Right atrium auricular region (tissue), 2 donors: ENCODE measurements around the gene TMEM184B. TPM values are rescaled to one million over a fixed set of nuclear protein-coding genes. Genes with fewer than 3 reads are reported as not detected.
A peak's percentile ranks its signal among the peaks of the same experiment; 100 is the strongest.

Experiments
- DNase-seq: peaks from one replicate; pipeline ENCODE4 v3.0.0-alpha.2; 2019; ENCODE audit warnings: low spot score
- H3K27ac ChIP-seq, 2 donors: fragments of 200-600 bp; sonication (generic); 1 replicate in 1 of 2; 2 replicates in 1 of 2; pipeline ENCODE4 v1.5.1; 2016 to 2019
- H3K27me3 ChIP-seq, 2 donors: fragments of 200-600 bp; sonication (generic); one replicate each; pipeline versions ENCODE4 v1.5.1 to v1.6.0; 2017 to 2019
- H3K36me3 ChIP-seq: fragments of 200-600 bp; sonication (generic); one replicate; pipeline ENCODE4 v1.5.1; 2016
- H3K4me1 ChIP-seq, 2 donors: fragments of 200-600 bp; sonication (generic); one replicate each; pipeline versions ENCODE4 v1.5.1 to v1.6.0; 2017 to 2019
- H3K4me3 ChIP-seq, 2 donors: fragments of 200-600 bp; sonication (generic); 1 replicate in 1 of 2; 2 replicates in 1 of 2; pipeline ENCODE4 v1.5.1; 2017 to 2019; ENCODE audit warnings: mild to moderate bottlenecking in 1 of 2, moderate library complexity in 1 of 2
- H3K9me3 ChIP-seq, 2 donors: fragments of 200-600 bp; sonication (generic); one replicate each; pipeline ENCODE4 v1.5.1; 2019
- total RNA-seq, 2 donors: library from RNA; depleted of rRNA; stranded (reverse); fragments of >200 nt; gene quantifications; one replicate each; pipeline ENCODE4 v1.1.0, GENCODE V29; 2016
- TF ChIP-seq, protein P1 (sequence below), 2 donors: fragments of 200-600 bp; sonication (generic); IDR thresholded peaks; one replicate each; pipeline ENCODE4 v1.5.1; 2019; ENCODE audit warnings: antibody characterized with exemption in 2 of 2

Gene TMEM184B
- total RNA-seq, 2 donors from 2014 or later = 51.2 to 76.1 TPM

DNA sequence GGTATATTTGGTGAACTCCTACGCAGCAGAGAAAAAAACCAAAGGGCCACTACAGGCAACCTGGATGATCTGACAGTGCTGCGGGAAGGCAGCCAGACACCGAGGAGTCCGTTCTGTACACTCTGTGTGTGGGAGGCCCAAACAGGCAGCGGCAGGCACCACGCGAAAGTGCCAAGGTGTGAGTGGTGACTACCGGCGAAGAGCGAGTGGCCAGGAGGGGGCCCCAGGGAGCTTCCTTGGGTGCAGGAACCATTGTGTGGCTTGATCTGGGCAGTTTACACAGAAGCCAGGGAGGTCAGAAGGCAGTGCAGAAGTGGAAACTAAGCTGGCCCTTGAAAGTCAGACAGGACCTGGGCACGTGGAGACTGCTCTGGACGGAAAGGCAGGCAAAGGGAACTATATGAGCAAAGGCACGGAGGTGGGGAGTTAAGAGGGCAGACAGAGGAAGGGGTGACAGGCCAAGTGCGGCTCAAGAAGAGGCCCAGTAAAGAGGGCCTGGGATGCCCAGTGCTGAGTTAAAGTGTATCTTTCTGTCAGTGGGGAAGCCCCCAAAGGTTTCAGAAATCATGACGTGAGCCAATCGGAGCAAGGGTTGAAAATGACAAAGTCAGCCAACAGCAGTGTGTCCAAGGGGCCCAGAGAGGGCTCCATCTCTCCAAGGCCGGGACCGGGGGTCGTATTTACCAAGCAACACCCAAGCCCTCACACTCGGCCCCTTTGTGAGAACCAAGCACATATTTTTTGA lies 10.6 kb downstream of the TMEM184B start:
- Histone ChIP-seq H3K27ac (peak overlapping the region; percentile 71 to 86), H3K4me1 (peaks cover 0 to 92% of the 10 kb centered on the region in 2 donors), H3K4me3 (no peak overlapping the region), H3K36me3 (peaks cover 8% of the 10 kb centered on the region), H3K9me3 (no peaks in the 10 kb centered on the region), H3K27me3 (no peaks in the 10 kb centered on the region)
- TF ChIP-seq, protein P1, sequence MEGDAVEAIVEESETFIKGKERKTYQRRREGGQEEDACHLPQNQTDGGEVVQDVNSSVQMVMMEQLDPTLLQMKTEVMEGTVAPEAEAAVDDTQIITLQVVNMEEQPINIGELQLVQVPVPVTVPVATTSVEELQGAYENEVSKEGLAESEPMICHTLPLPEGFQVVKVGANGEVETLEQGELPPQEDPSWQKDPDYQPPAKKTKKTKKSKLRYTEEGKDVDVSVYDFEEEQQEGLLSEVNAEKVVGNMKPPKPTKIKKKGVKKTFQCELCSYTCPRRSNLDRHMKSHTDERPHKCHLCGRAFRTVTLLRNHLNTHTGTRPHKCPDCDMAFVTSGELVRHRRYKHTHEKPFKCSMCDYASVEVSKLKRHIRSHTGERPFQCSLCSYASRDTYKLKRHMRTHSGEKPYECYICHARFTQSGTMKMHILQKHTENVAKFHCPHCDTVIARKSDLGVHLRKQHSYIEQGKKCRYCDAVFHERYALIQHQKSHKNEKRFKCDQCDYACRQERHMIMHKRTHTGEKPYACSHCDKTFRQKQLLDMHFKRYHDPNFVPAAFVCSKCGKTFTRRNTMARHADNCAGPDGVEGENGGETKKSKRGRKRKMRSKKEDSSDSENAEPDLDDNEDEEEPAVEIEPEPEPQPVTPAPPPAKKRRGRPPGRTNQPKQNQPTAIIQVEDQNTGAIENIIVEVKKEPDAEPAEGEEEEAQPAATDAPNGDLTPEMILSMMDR (IDR thresholded peaks at IDR 0.05) = peak; percentile 31 to 73
- no peak for DNase-seq

DNA sequence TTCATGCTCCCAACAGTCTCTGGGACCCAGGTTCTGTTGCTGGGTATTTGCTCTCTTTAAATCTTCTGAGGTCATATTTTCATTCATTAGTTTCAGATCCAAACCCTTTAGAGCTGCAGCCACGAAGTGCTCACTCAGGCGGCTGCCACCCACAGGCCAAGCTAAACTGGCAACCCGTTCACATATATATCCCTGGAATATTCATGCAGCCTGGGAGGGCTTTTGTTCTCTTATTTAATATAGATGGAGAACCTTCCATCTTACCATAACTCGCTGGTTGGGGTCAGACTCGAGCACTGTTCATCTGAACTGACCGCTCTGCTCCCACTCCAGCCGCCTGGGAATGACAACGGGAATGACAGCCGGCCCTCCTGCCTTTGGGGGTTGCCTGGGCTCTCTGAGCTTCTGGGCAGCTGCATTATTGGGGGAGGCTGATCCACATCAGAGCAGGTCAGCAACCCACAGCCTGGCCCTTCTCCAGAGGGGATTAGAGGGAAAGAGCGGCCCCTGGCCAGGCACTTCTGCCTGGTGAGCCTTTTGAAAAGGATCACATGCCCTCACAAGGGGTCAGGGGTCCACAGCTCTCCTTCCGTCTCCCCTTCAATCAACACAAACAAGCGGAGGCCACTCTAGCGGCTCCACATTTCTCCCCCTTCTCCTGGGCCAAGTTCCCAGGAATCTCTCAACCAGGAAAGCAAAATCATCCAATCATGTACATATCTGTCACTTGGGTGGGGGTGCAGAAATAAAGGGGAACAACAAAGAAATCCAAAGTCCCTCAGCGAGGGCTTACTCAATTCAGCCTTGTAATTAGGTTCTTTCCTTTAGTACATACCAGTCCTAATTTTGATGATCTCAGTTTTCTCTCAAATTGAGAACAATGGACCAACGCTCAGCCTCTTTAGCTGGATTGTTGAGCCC lies 11.8 kb downstream of the TMEM184B start:
- Histone ChIP-seq H3K4me1 (peaks cover 0 to 92% of the 10 kb centered on the region in 2 donors), H3K36me3 (peaks cover 8% of the 10 kb centered on the region), H3K4me3 (peak overlapping the region in 1 of 2 donors; percentile 12), H3K27ac (peak overlapping the region; percentile 71 to 86), H3K9me3 (no peaks in the 10 kb centered on the region), H3K27me3 (no peaks in the 10 kb centered on the region)
- TF ChIP-seq, protein P1 (IDR thresholded peaks at IDR 0.05) = peak in 1 of 2 donors; percentile 28
- DNase-seq = no peak

DNA sequence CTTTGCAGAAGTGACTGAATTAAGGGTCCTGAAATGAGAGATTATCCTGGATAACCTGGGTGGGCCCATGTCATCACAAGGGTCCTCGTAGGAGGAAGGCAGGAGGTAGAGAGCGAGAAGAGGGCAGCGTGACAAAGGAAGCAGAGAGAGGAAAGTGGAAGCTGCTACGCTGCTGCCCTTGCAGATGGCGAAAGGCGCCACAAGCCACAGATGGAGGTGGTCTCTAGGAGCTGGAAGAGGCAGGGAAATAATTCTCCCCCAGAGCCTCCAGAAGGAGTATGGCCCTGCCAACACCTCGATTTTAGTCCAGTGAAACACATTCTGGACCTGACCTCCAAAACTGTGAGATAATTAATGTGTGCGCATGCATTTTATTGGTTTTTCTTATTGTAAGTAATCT lies 13.4 kb downstream of the TMEM184B start:
- TF ChIP-seq, protein P1 (IDR thresholded peaks at IDR 0.05) = no peak
- H3K4me3 ChIP-seq = no peak overlapping the region
- H3K36me3 ChIP-seq = peaks cover 8% of the 10 kb centered on the region
- peaks cover 0 to 90% of the 10 kb centered on the region in 2 donors for H3K4me1 ChIP-seq
- no peak for DNase-seq
- no peaks in the 10 kb centered on the region for H3K9me3 ChIP-seq
- H3K27ac ChIP-seq = peak overlapping the region; percentile 71 to 86
- no peaks in the 10 kb centered on the region for H3K27me3 ChIP-seq

DNA sequence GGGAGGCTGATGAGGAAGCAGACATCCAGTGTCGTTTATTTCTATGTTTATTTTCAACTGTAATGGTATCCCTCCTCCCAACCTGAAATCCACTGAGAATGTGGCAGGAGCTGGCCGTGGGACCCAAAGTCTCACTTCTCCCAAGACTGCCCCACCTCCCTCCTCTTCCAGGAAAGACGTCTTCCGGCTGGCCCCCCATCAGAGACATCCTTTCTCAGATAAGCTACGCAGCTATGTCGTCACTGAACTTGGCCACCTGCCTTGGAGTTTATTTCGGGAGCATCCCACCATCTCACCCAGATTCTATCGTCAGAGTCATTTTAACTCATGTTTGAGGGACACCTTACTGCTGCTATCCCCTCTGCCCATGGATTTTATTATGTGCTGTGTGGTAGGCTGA lies 13.9 kb downstream of the TMEM184B start:
- Histone ChIP-seq H3K9me3 (no peaks in the 10 kb centered on the region), H3K27ac (peak overlapping the region; percentile 71 to 86), H3K36me3 (peaks cover 8% of the 10 kb centered on the region), H3K27me3 (no peaks in the 10 kb centered on the region), H3K4me3 (no peak overlapping the region), H3K4me1 (peaks cover 0 to 91% of the 10 kb centered on the region in 2 donors)
- peak; percentile 93 for DNase-seq
- TF ChIP-seq, protein P1 (IDR thresholded peaks at IDR 0.05) = no peak

DNA sequence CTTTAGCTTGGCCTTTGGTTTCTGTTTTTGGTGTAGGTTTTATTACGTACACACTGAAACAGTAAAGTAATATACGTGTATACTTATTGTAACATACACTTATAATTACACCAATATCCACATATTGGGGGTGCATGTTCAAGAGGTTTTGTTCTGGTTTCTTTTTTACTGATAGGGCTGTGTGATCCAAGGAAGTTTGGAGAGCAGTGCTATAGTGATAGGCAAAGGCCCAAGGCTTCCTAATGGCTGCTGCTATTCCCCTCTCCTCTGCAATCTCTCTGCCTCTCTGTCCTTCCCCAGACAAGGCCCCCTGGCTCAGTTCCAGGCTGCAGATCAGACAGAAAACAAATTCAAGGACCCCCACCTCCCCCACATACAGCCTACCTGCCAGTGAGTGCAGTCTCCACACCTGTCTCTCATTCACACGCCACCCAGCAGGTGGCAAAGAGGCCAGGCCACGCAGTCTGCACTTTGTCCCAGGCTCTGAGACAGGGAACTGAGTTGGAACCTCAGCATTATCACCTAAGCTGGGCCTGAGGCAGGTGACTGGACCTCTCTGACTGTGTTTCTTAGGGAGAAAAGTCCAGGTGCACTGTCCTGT lies 15.1 kb downstream of the TMEM184B start:
- H3K4me3 ChIP-seq = no peak overlapping the region
- DNase-seq = no peak
- TF ChIP-seq, protein P1 (IDR thresholded peaks at IDR 0.05) = no peak

More for the DNA sequence above, 15.1 kb downstream of the TMEM184B start:
- Histone ChIP-seq H3K9me3 (no peaks in the 10 kb centered on the region), H3K36me3 (no peaks in the 10 kb centered on the region), H3K4me1 (peaks cover 0 to 86% of the 10 kb centered on the region in 2 donors), H3K27ac (peak overlapping the region; percentile 71 to 86), H3K27me3 (no peaks in the 10 kb centered on the region)
